ENCODE results near the gene ACACA. TPM values are rescaled to one million over a fixed set of nuclear protein-coding genes. Genes with fewer than 3 reads are reported as not detected.

ACACA gene
- total and polyA plus RNA-seq, 2 donors (not counting 1 experiment from before 2014, with no cell fraction given), result 45.2 to 123 TPM

- Histone ChIP-seq H3K4me3 (replicated peaks in 1 of 4; ENCODE audit: control extremely low read depth in 1 of 4, insufficient read depth in 1 of 4, low read depth in 3 of 4, low read length in 4 of 4) (no peak overlapping the region), H3K9ac (ENCODE audit: insufficient read depth, low read length) (no peak overlapping the region)
- TF ChIP-seq CTCF (conservative IDR thresholded peaks at IDR 0.05 in 1 of 2, IDR thresholded peaks at IDR 0.05 in 1 of 2; ENCODE audit: low read depth in 1 of 2, low read length in 2 of 2) (no peak), EZH2 (IDR thresholded peaks at IDR 0.05; ENCODE audit: low read length, missing control alignments) (no peak)
Measured at GRCh38 chr17:37041932-37042331, 364.7 kb downstream of the ACACA start.

GRCh38 chr17:37039269-37039668, 367.4 kb downstream of the ACACA start:
- no peaks in the 10 kb centered on the region for H3K4me1 ChIP-seq (ENCODE audit: control insufficient read depth, extremely low read depth, insufficient read depth, low read length)
- no peaks in the 10 kb centered on the region for H3K36me3 ChIP-seq (ENCODE audit: control insufficient read depth, insufficient read depth, low read length)
- no peaks in the 10 kb centered on the region for H3K27me3 ChIP-seq (ENCODE audit: control insufficient read depth, insufficient read depth, low read length)
- no peak for DNase-seq (ENCODE audit: low read depth in 2 of 2)
- no peaks in the 10 kb centered on the region for H3K79me2 ChIP-seq (ENCODE audit: control insufficient read depth, insufficient read depth, low read length)
- H4K20me1 ChIP-seq (ENCODE audit: control insufficient read depth, extremely low read depth, insufficient read depth, low read length), result no peaks in the 10 kb centered on the region
- H2AFZ ChIP-seq (ENCODE audit: low read length), result no peak overlapping the region
- H3K4me2 ChIP-seq (ENCODE audit: extremely low read depth, insufficient read depth, low read length), result no peak overlapping the region
- no peak for TF ChIP-seq CTCF (conservative IDR thresholded peaks at IDR 0.05 in 1 of 2, IDR thresholded peaks at IDR 0.05 in 1 of 2; ENCODE audit: low read depth in 1 of 2, low read length in 2 of 2)
- no peak for TF ChIP-seq EZH2 (IDR thresholded peaks at IDR 0.05; ENCODE audit: low read length, missing control alignments)
- H3K9me3 ChIP-seq (ENCODE audit: control insufficient read depth, insufficient read depth, low read depth, low read length), result no peaks in the 10 kb centered on the region
- no peak overlapping the region for H3K27ac ChIP-seq (ENCODE audit: insufficient read depth, low read length)
- H3K4me3 ChIP-seq (replicated peaks in 1 of 4; ENCODE audit: control extremely low read depth in 1 of 4, insufficient read depth in 1 of 4, low read depth in 3 of 4, low read length in 4 of 4), result no peak overlapping the region
- H3K9ac ChIP-seq (ENCODE audit: insufficient read depth, low read length), result no peak overlapping the region

More at GRCh38 chr17:37041932-37042331, 364.7 kb downstream of the ACACA start:
- no peak for DNase-seq (ENCODE audit: low read depth in 2 of 2)
- Histone ChIP-seq H3K4me1 (ENCODE audit: control insufficient read depth, extremely low read depth, insufficient read depth, low read length) (no peaks in the 10 kb centered on the region), H3K4me2 (ENCODE audit: extremely low read depth, insufficient read depth, low read length) (no peak overlapping the region), H2AFZ (ENCODE audit: low read length) (no peak overlapping the region), H4K20me1 (ENCODE audit: control insufficient read depth, extremely low read depth, insufficient read depth, low read length) (no peaks in the 10 kb centered on the region), H3K9me3 (ENCODE audit: control insufficient read depth, insufficient read depth, low read depth, low read length) (no peaks in the 10 kb centered on the region), H3K79me2 (ENCODE audit: control insufficient read depth, insufficient read depth, low read length) (no peaks in the 10 kb centered on the region), H3K27me3 (ENCODE audit: control insufficient read depth, insufficient read depth, low read length) (no peaks in the 10 kb centered on the region), H3K36me3 (ENCODE audit: control insufficient read depth, insufficient read depth, low read length) (no peaks in the 10 kb centered on the region), H3K27ac (ENCODE audit: insufficient read depth, low read length) (no peak overlapping the region)

- DNase-seq (ENCODE audit: low read depth in 2 of 2), result no peak
- Histone ChIP-seq H3K4me2 (ENCODE audit: extremely low read depth, insufficient read depth, low read length) (no peak overlapping the region), H4K20me1 (ENCODE audit: control insufficient read depth, extremely low read depth, insufficient read depth, low read length) (no peaks in the 10 kb centered on the region), H3K79me2 (ENCODE audit: control insufficient read depth, insufficient read depth, low read length) (no peaks in the 10 kb centered on the region), H3K36me3 (ENCODE audit: control insufficient read depth, insufficient read depth, low read length) (no peaks in the 10 kb centered on the region), H3K27ac (ENCODE audit: insufficient read depth, low read length) (no peak overlapping the region), H3K9me3 (ENCODE audit: control insufficient read depth, insufficient read depth, low read depth, low read length) (no peaks in the 10 kb centered on the region), H3K27me3 (ENCODE audit: control insufficient read depth, insufficient read depth, low read length) (no peaks in the 10 kb centered on the region), H2AFZ (ENCODE audit: low read length) (no peak overlapping the region), H3K4me3 (replicated peaks in 1 of 4; ENCODE audit: control extremely low read depth in 1 of 4, insufficient read depth in 1 of 4, low read depth in 3 of 4, low read length in 4 of 4) (no peak overlapping the region), H3K4me1 (ENCODE audit: control insufficient read depth, extremely low read depth, insufficient read depth, low read length) (no peaks in the 10 kb centered on the region), H3K9ac (ENCODE audit: insufficient read depth, low read length) (no peak overlapping the region)
- TF ChIP-seq CTCF (conservative IDR thresholded peaks at IDR 0.05 in 1 of 2, IDR thresholded peaks at IDR 0.05 in 1 of 2; ENCODE audit: low read depth in 1 of 2, low read length in 2 of 2) (no peak), EZH2 (IDR thresholded peaks at IDR 0.05; ENCODE audit: low read length, missing control alignments) (no peak)
Measured at GRCh38 chr17:37037590-37038155, 369.0 kb downstream of the ACACA start.

Other genes with a start within 250 kb of the ACACA start
- not detected in 2 replicates for gene C17orf78, start 30.9 kb downstream of the ACACA start, total RNA-seq
- gene C17orf78, start 30.9 kb downstream of the ACACA start, polyA plus RNA-seq, result not detected in 2 replicates
- 19.8 and 23.9 TPM in 2 replicates for gene TADA2A, start 50 bp upstream of the ACACA start, total RNA-seq
- 18.7 and 19.3 TPM in 2 replicates for gene TADA2A, start 50 bp upstream of the ACACA start, polyA plus RNA-seq
- gene DUSP14, start 83.1 kb upstream of the ACACA start, total RNA-seq, result 61.4 and 121 TPM in 2 replicates
- gene DUSP14, start 83.1 kb upstream of the ACACA start, polyA plus RNA-seq, result 153 and 161 TPM in 2 replicates
- gene SYNRG, start 202.6 kb upstream of the ACACA start, total RNA-seq, result 16.7 and 21.5 TPM in 2 replicates
- gene SYNRG, start 202.6 kb upstream of the ACACA start, polyA plus RNA-seq, result 19.1 and 20.4 TPM in 2 replicates
- 18.7 and 20.6 TPM in 2 replicates for gene DDX52, start 236.6 kb upstream of the ACACA start, total RNA-seq
- 20.4 and 22.3 TPM in 2 replicates for gene DDX52, start 236.6 kb upstream of the ACACA start, polyA plus RNA-seq

Measured in fibroblast of lung (primary cell).